Tibial nerve (tissue), 3 donors: Measurements from ENCODE around the gene DYRK1A.

Experiments used
- POLR2A ChIP-seq, 2 donors: fragments of 450-650 bp; IDR thresholded peaks; one replicate each; pipeline ENCODE4 v1.6.1; 2017; ENCODE audit warnings: antibody characterized with exemption in 2 of 2, mild to moderate bottlenecking in 2 of 2, moderate library complexity in 2 of 2
- TF ChIP-seq, protein P1 (sequence below), 5 experiments: fragments of 200-600 bp in 3 of 5; fragments of 450-650 bp in 2 of 5; sonication (generic) in 3 of 5; IDR thresholded peaks; one replicate each; pipeline ENCODE4 v1.5.1; 2016 to 2019; ENCODE audit warnings: antibody characterized with exemption in 5 of 5, mild to moderate bottlenecking in 3 of 5, moderate library complexity in 2 of 5

DNA sequence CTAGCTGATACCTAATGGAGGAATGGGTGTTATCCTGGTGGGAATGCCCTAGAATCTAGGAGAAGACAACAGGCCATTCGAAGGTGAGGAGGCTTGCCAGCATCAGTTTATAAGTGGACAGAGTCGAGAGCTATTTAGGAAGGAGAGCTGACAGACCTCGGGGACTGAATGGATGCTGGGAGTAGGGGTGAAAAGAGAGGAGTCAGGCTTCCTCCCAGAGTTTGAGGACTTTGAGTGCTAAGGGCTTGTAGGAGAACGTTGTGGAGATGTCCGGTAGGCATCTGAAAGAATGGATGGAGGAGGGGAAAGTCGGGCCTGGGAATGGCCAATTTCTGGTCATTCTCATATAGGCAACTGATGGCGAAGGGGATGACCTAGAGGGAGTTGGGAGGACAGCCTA, 155.1 kb downstream of the DYRK1A start:
- no peak for TF ChIP-seq POLR2A (IDR thresholded peaks at IDR 0.05)
- TF ChIP-seq, protein P1, sequence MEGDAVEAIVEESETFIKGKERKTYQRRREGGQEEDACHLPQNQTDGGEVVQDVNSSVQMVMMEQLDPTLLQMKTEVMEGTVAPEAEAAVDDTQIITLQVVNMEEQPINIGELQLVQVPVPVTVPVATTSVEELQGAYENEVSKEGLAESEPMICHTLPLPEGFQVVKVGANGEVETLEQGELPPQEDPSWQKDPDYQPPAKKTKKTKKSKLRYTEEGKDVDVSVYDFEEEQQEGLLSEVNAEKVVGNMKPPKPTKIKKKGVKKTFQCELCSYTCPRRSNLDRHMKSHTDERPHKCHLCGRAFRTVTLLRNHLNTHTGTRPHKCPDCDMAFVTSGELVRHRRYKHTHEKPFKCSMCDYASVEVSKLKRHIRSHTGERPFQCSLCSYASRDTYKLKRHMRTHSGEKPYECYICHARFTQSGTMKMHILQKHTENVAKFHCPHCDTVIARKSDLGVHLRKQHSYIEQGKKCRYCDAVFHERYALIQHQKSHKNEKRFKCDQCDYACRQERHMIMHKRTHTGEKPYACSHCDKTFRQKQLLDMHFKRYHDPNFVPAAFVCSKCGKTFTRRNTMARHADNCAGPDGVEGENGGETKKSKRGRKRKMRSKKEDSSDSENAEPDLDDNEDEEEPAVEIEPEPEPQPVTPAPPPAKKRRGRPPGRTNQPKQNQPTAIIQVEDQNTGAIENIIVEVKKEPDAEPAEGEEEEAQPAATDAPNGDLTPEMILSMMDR (IDR thresholded peaks at IDR 0.05): no peak
